Activated CD4-positive, CD25-positive, alpha-beta regulatory T cell treated with anti-CD3 and anti-CD28 coated beads, Interleukin-2, amount 50 U/mL, for 16 hours (primary cell): Measurements from ENCODE around the gene POLD3.

Experiments
- DNase-seq: peaks from one replicate; pipeline ENCODE4 v3.0.0-alpha.2; 2020; ENCODE audit warnings: low read depth, low spot score

Gene POLD3

GRCh38 chr11:74592441-74593362 lies at the start of gene POLD3:
POLD3 (plus strand) TSS chr11:74592582; CDS start chr11:74592659, 77 bp downstream.
- DNase-seq, result peak; percentile 91

GRCh38 chr11:74543991-74544390 lies 48.4 kb upstream of the POLD3 start:
- no peak for DNase-seq

- no peak for DNase-seq
Measured at GRCh38 chr11:74546752-74547151, 45.6 kb upstream of the POLD3 start.

GRCh38 chr11:74550991-74551753 lies 41.2 kb upstream of the POLD3 start:
- no peak for DNase-seq

- no peak for DNase-seq
Measured at GRCh38 chr11:74551754-74552145, 40.6 kb upstream of the POLD3 start.

- no peak for DNase-seq
Measured at GRCh38 chr11:74557526-74557925, 34.9 kb upstream of the POLD3 start.

GRCh38 chr11:74559110-74559933 lies 33.1 kb upstream of the POLD3 start:
- DNase-seq, result no peak

GRCh38 chr11:74559934-74560309 lies 32.5 kb upstream of the POLD3 start:
- DNase-seq, result no peak

GRCh38 chr11:74566146-74566960 lies 26.0 kb upstream of the POLD3 start:
- DNase-seq, result no peak

- no peak for DNase-seq
Measured at GRCh38 chr11:74568028-74568427, 24.4 kb upstream of the POLD3 start.

- DNase-seq, result no peak
Measured at GRCh38 chr11:74570266-74571061, 21.9 kb upstream of the POLD3 start.

GRCh38 chr11:74571062-74571399 lies 21.4 kb upstream of the POLD3 start:
- DNase-seq, result no peak

GRCh38 chr11:74572349-74572748 lies 20.0 kb upstream of the POLD3 start:
- DNase-seq, result no peak

GRCh38 chr11:74574563-74574962 lies 17.8 kb upstream of the POLD3 start:
- no peak for DNase-seq

GRCh38 chr11:74575999-74576398 lies 16.4 kb upstream of the POLD3 start:
- no peak for DNase-seq

GRCh38 chr11:74577181-74577580 lies 15.2 kb upstream of the POLD3 start:
- DNase-seq, result no peak

- no peak for DNase-seq
Measured at GRCh38 chr11:74577624-74578396, 14.6 kb upstream of the POLD3 start.

- no peak for DNase-seq
Measured at GRCh38 chr11:74579577-74580270, 12.7 kb upstream of the POLD3 start.
